ENCODE results near the gene ZNF639. TPM values are rescaled to one million over a fixed set of nuclear protein-coding genes. Genes with fewer than 3 reads are reported as not detected.
A peak's percentile ranks its signal among the peaks of the same experiment; 100 is the strongest.

The ZNF639 gene
- total and polyA plus RNA-seq, 2 of the 13 experiments (the other 11 are each of a cell fraction or from before 2014, with no cell fraction given) = 11.6 to 42.4 TPM

GRCh38 chr3:179347345-179348194 lies 24.7 kb downstream of the ZNF639 start, which contains the start of gene MFN1 (continued):
- TF ChIP-seq KLF16 (CRISPR knock-in tag; IDR thresholded peaks at IDR 0.05) (peak in 1 of 2 experiments; percentile 64; a peak in 1 of 4 replicates), ZNF513 (CRISPR knock-in tag; conservative IDR thresholded peaks at IDR 0.05) (no peak), ZFP91 (CRISPR knock-in tag; IDR thresholded peaks at IDR 0.05; ENCODE audit: borderline replicate concordance) (peak; percentile 71; the same call in 1 of the 2 replicates), ARID2 (CRISPR knock-in tag; IDR thresholded peaks at IDR 0.05; ENCODE audit: borderline replicate concordance) (0 out of 2 replicates have a peak, but pooled peaks have one; percentile 35), MED13 (CRISPR knock-in tag; IDR thresholded peaks at IDR 0.05) (no peak), KDM6A (CRISPR knock-in tag; IDR thresholded peaks at IDR 0.05; ENCODE audit: low read depth) (no peak), RFXAP (CRISPR knock-in tag; IDR thresholded peaks at IDR 0.05; ENCODE audit: borderline replicate concordance) (no peak; the same call in 1 of the 2 replicates), ZNF574 (CRISPR knock-in tag; IDR thresholded peaks at IDR 0.05) (peak; percentile 80), RBAK (CRISPR knock-in tag; IDR thresholded peaks at IDR 0.05) (no peak), ZNF263 (CRISPR knock-in tag; IDR thresholded peaks at IDR 0.05) (no peak), CSRNP1 (CRISPR knock-in tag; IDR thresholded peaks at IDR 0.05) (peak; percentile 65; the same call in 1 of the 2 replicates), YEATS4 (CRISPR knock-in tag; IDR thresholded peaks at IDR 0.05; ENCODE audit: borderline replicate concordance) (peak; percentile 70), KLF13 (CRISPR knock-in tag; IDR thresholded peaks at IDR 0.05) (no peak), ZFAT (CRISPR knock-in tag; conservative IDR thresholded peaks at IDR 0.05) (no peak), FOXO4 (CRISPR knock-in tag; conservative IDR thresholded peaks at IDR 0.05) (no peak), DMAP1 (CRISPR knock-in tag; IDR thresholded peaks at IDR 0.05) (peak; percentile 37; the same call in 1 of the 2 replicates), ZNF790 (CRISPR knock-in tag; IDR thresholded peaks at IDR 0.05; ENCODE audit: borderline replicate concordance) (no peak; the same call in 1 of the 2 replicates)
